Lung (tissue), 12 donors: ENCODE measurements around the gene CNOT11. TPM values are rescaled to one million over a fixed set of nuclear protein-coding genes. Genes with fewer than 3 reads are reported as not detected.

Experiments used
- ATAC-seq: fragments of 200-7000 bp; cut with Tn5 transposase; one replicate; pipeline ENCODE4 v1.9.1; 2020; ENCODE audit warnings: moderate number of reproducible peaks; ENCODE audit not compliant: insufficient read depth, low FRiP score
- DNase-seq, 3 donors: peaks; one replicate each; pipeline ENCODE4 v3.0.0-alpha.2; 2013 to 2017
- H3K27ac ChIP-seq, 2 donors: one replicate each; pipeline ENCODE4 v1.5.1; 2013; ENCODE audit warnings: mild to moderate bottlenecking in 2 of 2, moderate library complexity in 2 of 2, control low read depth in 1 of 2, inconsistent platforms in 1 of 2, low read depth in 1 of 2, low read length in 1 of 2
- H3K27me3 ChIP-seq, 3 donors: one replicate each; pipeline ENCODE4 v1.5.1; 2013; ENCODE audit warnings: low read length in 2 of 3; ENCODE audit not compliant: control insufficient read depth in 3 of 3, insufficient read depth in 3 of 3
- H3K36me3 ChIP-seq, 4 donors: one replicate each; pipeline ENCODE4 v1.5.1; 2013; ENCODE audit warnings: low read length in 4 of 4, mild to moderate bottlenecking in 1 of 4, moderate library complexity in 1 of 4; ENCODE audit not compliant: control insufficient read depth in 4 of 4, insufficient read depth in 4 of 4
- H3K4me1 ChIP-seq, 5 donors: one replicate each; pipeline ENCODE4 v1.5.1; 2013; ENCODE audit warnings: low read length in 5 of 5, mild to moderate bottlenecking in 2 of 5, moderate library complexity in 1 of 5; ENCODE audit not compliant: control insufficient read depth in 5 of 5, insufficient read depth in 5 of 5
- H3K4me3 ChIP-seq: one replicate; pipeline ENCODE4 v1.5.1; 2013; ENCODE audit warnings: mild to moderate bottlenecking, control low read depth, moderate library complexity
- H3K9ac ChIP-seq, 2 donors: one replicate each; pipeline ENCODE4 v1.5.1; 2013; ENCODE audit warnings: low read length in 2 of 2, control low read depth in 1 of 2; ENCODE audit not compliant: insufficient read depth in 1 of 2
- H3K9me3 ChIP-seq, 4 donors: one replicate each; pipeline ENCODE4 v1.5.1; 2013; ENCODE audit warnings: low read length in 3 of 4, mild to moderate bottlenecking in 1 of 4, moderate library complexity in 1 of 4; ENCODE audit not compliant: control insufficient read depth in 4 of 4, insufficient read depth in 3 of 4
- CTCF ChIP-seq: IDR thresholded peaks from 2 replicates; pipeline ENCODE4 v1.5.1; 2012; ENCODE audit warnings: mild to moderate bottlenecking; ENCODE audit errors: control extremely low read depth, extremely low read depth
- WGBS, 2 donors: extraction: QIAGEN DNeasy Blood & Tissue Kit; methylation state at CpG; one replicate each; pipeline ENCODE4 v1.1.7; 2013; 5-methylcytosine and 5-hydroxymethylcytosine counted together
- polyA plus RNA-seq, 2 donors: library from polyadenylated mRNA; stranded (reverse); fragments of 200-250 nt; gene quantifications; one replicate each; pipeline ENCODE4 v1.2.1, GENCODE V29; 2013
- total RNA-seq, 2 donors: library from RNA; depleted of rRNA in 1 of 2; stranded (reverse); fragments of >200 nt in 1 of 2; gene quantifications; one replicate each; pipeline ENCODE4 v1.2.1, GENCODE V29; 2014 to 2021
- donor health status: control.
- donor health status: control.
- donor health status: Bipolar disorder and iron deficiency.
- donor health status: healthy.
- donor health status: DM: yes; HTN: yes; CAD: no.

Gene CNOT11
- total and polyA plus RNA-seq, 4 donors, result 16.4 to 32.5 (median 23.7) TPM

- Histone ChIP-seq H3K4me3 (peak overlapping the region; percentile 92), H3K9me3 (no peaks in the 10 kb centered on the region), H3K36me3 (peaks cover 0 to 3% (median 2%) of the 10 kb centered on the region in 4 donors), H3K27ac (peak overlapping the region; percentile 96 to 98), H3K27me3 (no peaks in the 10 kb centered on the region), H3K9ac (peak overlapping the region; percentile 81 to 82), H3K4me1 (peaks cover 6 to 25% (median 15%) of the 10 kb centered on the region in 5 donors)
- ATAC-seq (peak; percentile 7), DNase-seq (peak; percentile 22 to 37 (median 26))
- 0 to 1% methylated on average over 57 of the region's 57 CpGs for WGBS, 2 donors
- no peak for TF ChIP-seq CTCF
Measured at GRCh38 chr2:101307950-101308431, 55.3 kb downstream of the CNOT11 start.

GRCh38 chr2:101308432-101309210 is 55.9 kb downstream of the CNOT11 start, which contains the start of gene RNF149:
Gene RNF149 (minus strand): TSS chr2:101308701. CDS start chr2:101308588, 113 bp downstream.
- ATAC-seq (peak; percentile 92), DNase-seq (peak; percentile 93 to 96 (median 94))
- Histone ChIP-seq H3K4me1 (peaks cover 6 to 25% (median 15%) of the 10 kb centered on the region in 5 donors), H3K9ac (peak within 1 kb of the TSS; percentile 81 to 82), H3K9me3 (no peaks in the 10 kb centered on the region), H3K27ac (peak within 1 kb of the TSS; percentile 96 to 98), H3K36me3 (peaks cover 0 to 3% (median 2%) of the 10 kb centered on the region in 4 donors), H3K4me3 (peak within 1 kb of the TSS; percentile 92), H3K27me3 (no peaks in the 10 kb centered on the region)
- TF ChIP-seq CTCF, result no peak
- 2% methylated on average over 74 to 76 of the region's 76 CpGs for WGBS, 2 donors

GRCh38 chr2:101310090-101310833 is 57.6 kb downstream of the CNOT11 start:
- Histone ChIP-seq H3K9me3 (no peaks in the 10 kb centered on the region), H3K4me3 (no peak overlapping the region), H3K27me3 (no peaks in the 10 kb centered on the region), H3K36me3 (peaks cover 0 to 2% (median under 1%) of the 10 kb centered on the region in 4 donors), H3K9ac (no peak overlapping the region), H3K4me1 (peaks cover 6 to 25% (median 12%) of the 10 kb centered on the region in 5 donors), H3K27ac (peak overlapping the region in 1 of 2 donors; percentile 4)
- ATAC-seq (no peak), DNase-seq (no peak)
- no peak for TF ChIP-seq CTCF
- WGBS, 2 donors, result 55 to 69% methylated on average over 10 of the region's 10 CpGs
